GM19397 (cell line): Measurements from ENCODE around the gene AIFM3.

Source experiments
- ATAC-seq: cut with Tn5 transposase; IDR thresholded peaks from one replicate; pipeline ENCODE4 v1.9.1; 2021; ENCODE audit warnings: mild to moderate bottlenecking, moderate library complexity; ENCODE audit not compliant: unreplicated experiment

The AIFM3 gene

DNA sequence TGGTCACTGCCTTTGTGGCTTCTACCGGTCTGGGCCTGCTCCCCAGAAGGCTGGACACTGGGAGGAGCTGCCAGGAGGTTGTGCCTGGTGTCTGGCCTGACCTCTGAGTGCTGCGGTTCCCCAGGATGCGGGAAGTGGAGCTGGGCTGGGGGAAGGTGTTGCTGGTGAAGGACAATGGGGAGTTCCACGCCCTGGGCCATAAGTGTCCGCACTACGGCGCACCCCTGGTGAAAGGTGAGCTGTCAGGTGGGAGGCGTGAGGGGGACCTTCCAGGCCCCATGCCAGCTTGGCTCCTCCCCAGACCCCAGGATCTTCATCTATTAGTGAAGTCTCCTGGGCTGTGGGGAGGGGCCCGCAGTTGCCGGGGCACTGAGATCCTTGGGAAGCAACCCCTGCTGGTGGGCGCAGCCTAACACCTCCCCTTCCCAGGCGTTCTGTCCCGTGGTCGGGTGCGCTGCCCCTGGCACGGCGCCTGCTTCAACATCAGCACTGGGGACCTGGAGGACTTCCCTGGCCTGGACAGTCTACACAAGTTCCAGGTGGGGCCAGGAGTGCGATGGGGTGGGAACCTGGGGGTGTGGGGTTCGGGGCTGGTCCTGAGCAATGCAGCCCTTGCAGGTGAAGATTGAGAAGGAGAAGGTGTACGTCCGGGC lies 6.7 kb downstream of the AIFM3 start:
- no peak for ATAC-seq

DNA sequence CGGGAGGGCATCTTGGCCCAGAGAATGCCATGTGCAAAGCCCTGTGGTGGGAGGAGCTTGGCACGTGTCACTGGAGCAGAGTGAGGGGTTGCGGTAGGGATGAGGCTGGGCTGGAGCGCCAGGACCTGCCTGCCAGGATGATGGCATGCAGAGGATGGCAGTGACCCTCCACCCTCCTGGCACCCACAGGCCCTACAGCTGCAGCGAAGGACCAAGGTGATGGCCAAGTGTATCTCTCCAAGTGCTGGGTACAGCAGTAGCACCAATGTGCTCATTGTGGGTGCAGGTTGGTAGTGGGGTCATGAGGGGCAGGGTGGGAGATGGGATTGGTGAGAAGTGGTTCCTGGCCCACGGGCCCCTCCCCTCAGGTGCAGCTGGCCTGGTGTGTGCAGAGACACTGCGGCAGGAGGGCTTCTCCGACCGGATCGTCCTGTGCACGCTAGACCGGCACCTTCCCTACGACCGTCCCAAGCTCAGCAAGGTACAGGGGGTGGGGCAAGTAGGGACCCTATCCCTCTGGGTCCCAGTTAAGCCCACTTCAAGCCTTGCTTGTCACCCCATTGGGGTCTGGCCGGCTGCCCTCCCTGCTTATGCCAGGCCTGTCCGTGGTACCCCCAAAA lies 7.4 kb downstream of the AIFM3 start:
- no peak for ATAC-seq

DNA sequence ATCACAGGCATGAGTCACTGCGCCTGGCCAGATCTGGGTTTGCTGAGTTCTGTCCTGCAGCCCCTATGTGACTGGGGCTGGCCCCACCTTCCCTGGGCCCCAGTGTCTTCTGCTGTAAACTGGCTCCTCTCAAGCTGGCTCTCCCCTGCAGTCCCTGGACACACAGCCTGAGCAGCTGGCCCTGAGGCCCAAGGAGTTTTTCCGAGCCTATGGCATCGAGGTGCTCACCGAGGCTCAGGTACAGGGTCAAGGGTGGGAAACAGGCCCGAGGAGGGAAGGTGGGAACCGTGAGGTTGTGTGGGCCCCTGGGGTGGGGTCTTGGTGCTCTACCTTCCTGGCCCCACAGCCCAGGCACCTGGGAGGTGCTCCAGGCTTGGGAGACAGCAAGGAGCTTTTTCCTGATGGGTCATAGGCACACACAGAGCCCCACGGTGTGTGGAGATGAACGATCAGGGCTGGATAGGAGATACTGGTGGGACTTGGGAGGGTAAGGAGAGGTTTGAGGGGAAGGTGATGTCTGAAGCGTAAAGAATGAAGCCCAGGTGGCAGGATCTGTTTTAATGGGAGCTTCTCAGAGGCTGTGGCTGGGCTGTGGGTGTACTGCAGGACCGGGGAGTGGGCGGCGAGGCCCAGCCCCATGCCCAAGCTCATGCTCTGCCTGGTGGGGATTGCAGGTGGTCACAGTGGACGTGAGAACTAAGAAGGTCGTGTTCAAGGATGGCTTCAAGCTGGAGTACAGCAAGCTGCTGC lies 8.7 kb downstream of the AIFM3 start:
- no peak for ATAC-seq

DNA sequence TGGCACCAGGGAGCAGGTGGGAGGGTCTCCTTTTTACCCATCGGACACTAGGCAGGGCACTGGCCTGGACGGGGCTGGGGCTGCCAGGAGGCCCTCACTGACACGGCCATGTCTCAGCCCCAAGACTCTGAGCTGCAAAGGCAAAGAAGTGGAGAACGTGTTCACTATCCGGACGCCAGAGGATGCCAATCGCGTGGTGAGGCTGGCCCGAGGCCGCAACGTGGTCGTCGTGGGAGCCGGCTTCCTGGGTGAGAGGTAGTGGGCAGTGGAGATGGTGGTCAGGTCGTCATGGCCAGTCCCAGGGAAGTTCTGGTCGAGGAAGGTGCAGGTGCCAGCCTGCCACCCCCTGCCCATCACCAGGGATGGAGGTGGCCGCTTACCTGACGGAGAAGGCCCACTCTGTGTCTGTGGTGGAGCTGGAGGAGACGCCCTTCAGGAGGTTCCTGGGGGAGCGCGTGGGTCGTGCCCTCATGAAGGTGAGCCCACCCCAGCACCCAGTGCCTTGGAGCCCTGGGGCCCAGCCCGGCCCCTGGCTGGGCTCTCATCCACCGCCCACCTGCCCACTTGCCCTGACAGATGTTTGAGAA lies 9.3 kb downstream of the AIFM3 start:
- no peak for ATAC-seq

DNA sequence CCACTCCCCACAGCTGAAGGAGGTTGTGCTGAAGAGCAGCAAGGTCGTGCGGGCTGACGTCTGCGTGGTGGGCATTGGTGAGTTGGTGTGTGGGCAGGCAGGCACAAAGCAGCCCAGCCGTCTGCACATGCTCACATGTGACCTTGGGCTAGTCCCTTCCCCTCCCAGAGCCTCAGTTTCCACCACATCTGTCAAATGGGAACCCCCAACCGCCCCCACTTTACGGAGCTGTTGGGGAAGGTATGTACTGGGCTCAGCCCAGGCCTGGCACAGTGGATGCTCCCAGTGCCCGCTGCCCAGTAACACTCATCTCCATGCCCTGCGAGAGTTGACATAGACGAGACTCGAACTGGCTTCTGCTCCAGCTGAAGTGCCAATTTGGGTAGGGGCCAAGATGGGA lies 10.0 kb downstream of the AIFM3 start:
- no peak for ATAC-seq

DNA sequence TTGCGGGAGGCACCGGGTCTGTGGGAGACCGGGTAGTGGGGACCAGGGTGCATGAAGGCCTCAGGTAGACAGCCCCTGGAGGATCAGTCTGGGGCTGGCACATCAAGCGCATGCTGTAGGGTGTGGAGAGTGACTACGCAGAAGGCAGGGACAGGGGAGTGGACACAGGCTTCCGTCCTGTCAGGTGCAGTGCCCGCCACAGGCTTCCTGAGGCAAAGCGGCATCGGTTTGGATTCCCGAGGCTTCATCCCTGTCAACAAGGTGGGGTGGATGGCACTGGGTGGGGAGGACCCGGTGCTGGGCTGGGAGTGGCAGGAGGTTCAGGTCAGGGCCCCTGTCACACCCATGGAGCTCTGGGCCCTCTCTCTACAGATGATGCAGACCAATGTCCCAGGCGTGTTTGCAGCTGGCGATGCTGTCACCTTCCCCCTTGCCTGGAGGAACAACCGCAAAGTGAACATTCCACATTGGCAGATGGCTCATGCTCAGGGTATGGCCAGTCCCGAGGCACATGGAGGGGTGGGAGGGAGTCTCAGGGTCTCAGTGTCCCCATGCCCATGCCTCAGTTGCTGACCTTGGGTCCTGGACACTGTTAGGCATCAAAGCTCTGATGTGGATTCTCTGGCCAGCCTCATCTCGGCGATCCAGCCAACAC lies 10.6 kb downstream of the AIFM3 start:
- ATAC-seq: no peak

DNA sequence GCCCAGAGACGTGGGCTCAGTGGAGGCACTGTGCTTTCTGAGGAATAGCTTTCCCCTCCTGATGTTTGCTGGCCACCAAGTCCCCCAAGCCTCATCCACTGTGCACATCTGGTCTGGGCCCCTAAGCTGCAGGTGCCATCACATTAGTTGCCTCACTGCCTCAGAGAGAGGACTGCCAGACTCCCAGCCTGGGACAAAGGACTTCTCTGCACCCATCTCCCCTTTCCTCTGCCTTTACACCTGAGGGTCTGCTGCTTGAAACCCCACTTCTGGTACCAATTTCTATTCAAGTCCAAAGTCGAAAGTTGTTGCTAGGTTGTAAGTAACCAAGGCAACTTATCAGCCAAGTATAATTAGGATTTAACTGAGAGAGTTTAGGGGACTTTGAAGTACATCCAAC lies 11.4 kb downstream of the AIFM3 start:
- no peak for ATAC-seq

DNA sequence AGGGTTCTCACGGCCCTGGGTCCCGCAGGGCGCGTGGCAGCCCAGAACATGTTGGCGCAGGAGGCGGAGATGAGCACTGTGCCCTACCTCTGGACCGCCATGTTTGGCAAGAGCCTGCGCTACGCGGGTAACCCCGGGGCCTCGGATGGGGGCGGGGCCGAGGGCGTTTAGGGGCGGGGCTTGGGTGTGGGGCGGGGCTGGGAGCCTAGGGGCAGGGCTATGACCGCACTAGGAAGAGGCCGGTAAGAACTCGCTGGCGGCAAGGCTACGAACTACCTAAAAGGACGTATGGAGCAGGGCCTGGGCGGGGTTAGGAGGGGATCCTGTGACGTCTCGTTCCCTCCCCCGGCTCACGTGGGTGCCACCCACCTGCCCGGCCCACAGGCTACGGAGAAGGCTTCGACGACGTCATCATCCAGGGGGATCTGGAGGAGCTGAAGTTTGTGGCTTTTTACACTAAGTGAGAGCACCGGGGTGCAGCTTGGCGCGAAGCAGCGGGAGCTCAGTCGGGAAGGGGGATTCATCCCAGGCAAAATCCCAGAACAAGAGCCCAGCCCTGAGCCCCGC lies 12.3 kb downstream of the AIFM3 start:
- ATAC-seq: no peak

DNA sequence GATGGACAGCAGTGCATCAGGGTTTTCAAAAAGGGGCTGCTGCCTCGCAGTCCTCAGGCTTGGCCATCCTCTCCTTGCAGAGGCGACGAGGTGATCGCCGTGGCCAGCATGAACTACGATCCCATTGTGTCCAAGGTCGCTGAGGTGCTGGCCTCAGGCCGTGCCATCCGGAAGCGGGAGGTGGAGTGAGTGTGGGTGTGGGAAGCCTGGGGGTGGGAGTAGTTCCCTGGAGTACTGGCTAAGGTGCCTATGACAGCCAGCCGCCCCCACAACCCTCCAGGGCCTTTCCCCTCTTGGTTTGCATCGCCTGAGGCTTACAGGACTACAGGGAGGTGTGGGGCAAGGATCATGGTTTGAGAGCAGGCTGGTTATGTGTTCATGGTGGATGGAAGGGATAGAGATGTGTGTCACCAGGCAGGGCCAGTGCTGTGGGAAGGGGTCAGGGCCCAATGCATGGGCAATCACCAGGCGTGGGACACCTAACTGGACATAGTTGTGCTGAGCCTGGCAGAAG lies 12.9 kb downstream of the AIFM3 start:
- ATAC-seq: no peak

DNA sequence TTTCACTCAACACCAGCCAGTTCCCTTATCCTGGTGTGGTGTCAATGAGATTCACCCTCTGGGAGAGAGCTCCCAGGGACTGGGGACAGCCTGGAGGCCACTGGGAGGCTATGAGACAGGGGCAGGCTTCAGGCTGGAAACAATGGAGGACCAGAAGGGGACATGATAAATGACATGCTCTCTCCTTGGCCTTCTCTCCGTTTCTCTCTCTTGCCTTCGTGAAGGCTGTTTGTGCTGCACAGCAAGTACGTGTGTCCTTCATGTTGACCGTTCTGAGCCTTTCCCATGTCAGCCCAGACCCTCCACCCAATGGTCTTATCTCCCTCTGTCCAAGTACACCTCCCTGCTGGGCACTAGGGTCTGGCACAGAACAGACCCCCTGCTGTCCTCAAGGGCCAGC lies 13.5 kb downstream of the AIFM3 start:
- ATAC-seq: no peak

DNA sequence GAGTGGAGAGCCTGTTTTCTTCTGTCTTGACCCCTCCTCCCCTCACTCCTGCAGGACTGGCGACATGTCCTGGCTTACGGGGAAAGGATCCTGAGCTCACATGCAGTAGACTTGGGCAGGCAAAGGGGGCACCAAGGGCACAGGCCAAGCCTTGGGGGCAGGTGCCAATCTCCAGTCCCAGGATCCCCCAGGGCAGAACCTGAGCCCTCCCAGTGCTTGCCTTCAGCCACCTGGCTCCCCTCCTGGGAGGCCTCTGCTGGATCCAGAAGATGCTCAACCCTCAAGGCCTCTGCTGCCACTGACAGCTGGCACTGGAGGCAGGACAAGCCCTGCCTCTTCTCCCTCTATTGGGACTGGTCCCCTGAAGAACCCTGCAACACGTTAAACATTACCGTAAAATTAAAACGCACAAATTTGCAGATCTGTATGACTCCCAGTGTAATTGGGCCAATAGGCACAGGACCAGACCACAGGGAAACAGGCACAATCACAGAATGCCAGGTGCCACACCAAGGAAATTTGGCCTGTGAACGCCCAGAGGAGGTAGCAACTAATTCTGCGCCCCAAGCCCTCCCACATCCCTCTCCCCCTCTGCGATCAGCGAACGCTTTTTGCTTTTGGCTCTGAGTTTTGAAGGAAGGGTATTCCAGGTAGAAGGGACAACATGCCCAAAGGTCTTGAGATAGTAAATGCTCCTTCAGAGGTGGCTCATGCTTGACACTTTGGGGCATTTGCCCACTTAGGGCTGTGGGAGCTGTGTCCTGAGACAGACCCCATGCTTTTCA lies 14.1 kb downstream of the AIFM3 start:
- ATAC-seq: no peak

DNA sequence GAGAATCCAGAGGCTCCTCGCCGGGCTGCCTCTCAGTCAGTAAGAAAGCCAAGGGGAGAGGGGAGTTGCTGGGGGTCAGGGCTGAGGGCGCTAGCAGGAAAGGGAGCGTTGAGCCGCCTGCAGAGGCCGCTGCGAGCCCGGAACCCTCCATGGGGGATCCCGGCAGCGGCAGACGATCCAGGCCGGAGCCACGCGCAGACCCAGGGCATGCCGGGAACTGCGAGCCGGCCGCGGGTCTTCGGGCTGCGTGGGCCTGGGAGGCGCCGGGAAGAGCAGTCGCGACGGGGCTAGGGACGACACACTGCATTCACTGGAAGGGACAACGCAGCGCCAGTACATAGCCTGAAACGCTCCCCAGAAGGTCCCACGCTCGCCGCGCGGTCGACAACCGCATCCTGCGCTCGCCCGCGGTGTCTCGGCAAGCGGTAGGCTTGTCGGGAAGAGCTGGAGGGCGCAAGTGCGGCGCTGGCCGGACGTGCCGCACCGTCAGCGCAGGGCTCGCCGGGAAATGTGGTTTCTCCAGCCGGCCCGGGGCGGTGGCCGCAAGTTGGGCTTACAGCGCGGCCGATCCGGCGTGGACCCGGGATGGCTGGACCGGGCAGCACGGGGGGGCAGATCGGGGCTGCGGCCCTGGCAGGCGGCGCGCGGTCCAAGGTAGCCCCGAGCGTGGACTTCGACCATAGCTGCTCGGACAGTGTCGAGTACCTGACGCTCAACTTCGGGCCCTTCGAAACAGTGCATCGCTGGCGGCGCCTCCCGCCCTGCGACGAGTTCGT lies 14.9 kb downstream of the AIFM3 start, which contains the start of gene LZTR1:
Gene LZTR1 (plus strand): TSS at position 511 of the 776 bp plus-strand sequence. CDS start 75 bp downstream, at position 586.
- peak; percentile 77 for ATAC-seq

DNA sequence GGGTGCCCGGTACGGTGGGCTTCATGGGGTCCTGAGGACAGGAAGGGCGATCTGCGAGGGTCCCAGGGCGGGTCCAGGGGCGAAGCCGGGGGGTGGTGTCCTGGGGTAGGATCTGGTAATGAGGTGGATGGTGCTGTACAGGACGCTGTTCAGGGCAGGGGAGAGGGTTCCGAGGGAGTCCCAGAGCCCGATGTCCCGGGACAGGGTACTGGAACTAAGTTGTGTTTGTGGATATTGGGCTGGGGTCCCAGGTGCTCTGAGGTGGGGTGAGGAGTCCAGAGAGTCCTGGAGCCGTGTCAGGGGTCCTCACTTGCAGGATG lies 15.5 kb downstream of the AIFM3 start:
- peak; percentile 7 for ATAC-seq

DNA sequence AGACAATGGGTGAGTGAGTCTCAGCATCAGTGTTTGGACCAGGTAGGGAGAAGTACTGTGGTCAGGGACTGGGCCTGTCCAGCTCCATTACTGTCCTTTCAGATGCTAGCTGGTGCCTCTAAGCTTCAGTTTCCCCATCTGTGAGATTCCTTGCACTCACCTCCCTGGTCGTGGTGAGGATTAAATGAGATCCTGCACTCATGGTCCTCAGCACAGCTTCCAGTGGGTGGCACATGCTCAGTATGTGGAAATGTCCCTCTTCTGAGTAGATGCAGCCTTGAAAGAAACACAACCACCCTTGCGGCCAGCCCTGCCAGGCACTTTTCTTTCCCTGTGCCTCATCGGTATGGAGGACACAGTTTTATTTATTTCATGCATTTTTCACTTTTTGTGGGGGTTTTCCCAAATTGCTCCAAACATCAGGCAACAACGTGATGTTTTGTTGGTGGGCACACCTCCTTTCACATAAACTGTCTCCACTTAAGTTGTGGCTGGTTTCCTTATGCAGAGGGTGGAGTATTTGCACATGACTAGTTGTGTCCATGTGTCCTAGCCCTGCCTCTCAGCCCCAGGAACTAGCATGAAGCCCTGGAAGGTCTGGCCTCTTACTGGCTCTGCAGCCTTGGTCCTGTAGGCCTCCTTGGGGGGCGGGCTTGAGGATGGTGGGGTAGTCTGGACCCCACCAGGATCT lies 16.2 kb downstream of the AIFM3 start:
- ATAC-seq: no peak

DNA sequence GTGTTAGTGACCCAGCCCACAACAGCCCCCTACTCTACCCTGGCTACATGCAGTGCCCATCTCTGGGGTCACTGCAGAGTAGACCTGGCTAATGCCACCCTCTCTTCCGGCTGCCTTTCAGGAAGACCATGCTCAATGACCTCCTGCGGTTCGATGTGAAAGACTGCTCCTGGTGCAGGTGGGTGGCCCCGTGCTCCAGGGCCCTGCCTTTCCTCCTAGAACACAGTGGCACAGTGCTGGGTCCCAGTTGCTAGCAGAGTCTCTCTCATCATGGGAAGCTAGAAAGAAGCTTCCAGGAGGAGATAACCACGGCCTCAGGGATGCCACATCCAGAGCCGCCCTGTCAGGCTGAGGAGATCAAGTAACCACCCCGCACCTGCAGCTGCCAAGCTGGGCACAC lies 18.7 kb downstream of the AIFM3 start:
- no peak for ATAC-seq

DNA sequence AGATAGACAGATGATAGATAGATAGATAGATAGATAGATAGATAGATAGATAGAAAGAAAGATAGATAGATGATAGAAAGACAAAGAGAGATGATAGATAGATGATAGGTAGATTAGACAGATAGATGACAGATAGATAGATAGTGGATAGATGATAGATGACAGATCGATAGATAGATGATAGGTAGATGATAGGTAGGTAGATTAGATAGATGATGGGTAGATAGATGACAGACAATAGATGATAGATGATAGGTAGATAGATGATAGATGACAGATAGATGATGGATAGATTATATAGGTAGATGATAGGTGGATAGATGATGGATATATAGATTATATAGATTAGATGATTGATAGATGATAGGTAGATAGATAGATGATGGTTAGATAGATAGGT lies 19.3 kb downstream of the AIFM3 start:
- ATAC-seq: no peak

DNA sequence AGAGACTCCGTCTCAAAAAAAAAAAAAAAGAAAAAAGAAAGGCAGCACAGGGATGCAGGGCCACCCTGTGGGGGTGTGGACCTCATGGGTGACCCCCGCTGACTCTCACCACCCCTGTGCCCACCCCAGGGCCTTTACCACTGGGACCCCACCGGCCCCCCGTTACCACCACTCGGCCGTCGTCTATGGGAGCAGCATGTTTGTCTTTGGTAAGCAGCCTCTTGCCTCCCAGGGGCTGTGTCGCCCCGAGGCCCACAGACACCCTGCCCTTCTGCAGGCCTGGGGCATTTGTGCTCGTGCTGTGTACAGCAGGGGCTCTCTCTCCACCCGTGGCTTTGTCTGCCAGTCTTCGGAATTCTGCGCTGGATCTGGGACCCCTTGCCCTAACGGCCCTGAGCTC lies 20.3 kb downstream of the AIFM3 start:
- ATAC-seq: no peak

DNA sequence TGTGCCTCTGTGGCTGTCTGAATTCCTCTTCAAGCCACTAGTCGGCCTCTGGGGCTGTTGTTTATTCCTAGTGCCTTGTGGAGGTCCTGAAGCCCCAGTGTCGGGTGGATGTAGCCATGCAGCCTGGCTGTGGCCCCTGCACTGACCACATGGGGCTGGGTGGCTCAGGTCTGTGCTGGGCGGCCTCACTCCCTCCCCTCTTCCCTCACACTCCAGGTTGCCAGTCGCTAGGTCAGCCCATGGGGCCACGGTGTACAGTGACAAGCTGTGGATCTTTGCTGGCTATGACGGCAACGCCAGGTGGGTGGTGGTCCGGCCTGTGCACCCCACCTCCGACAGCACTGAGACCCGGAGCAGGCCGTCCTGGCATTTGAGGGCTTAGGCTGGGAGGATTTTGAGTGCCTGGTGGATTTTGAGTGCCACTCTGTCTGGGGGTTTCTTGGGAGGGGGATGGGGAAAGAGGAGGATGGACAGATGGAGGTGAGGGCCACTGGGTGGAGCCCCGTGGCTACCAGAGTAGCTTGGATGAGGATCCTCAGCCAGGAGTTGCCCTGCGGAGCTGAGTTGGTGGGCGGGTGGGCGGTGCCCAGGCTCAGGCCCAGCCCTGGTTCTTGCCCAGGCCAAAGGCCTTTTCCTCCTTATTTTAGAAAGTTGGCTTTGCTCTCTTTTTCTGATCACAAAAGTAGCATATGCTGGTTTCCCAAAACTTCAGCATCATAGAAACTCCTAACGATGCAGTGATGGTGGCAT lies 21.7 kb downstream of the AIFM3 start:
- ATAC-seq: no peak
